ENCODE data around the gene WDR83. TPM values are rescaled to one million over a fixed set of nuclear protein-coding genes. Genes with fewer than 3 reads are reported as not detected.
"Not testable (repeated sequence)": the region's sequence is repeated elsewhere in the genome, so short reads cannot be mapped to it uniquely, and the experiment has no call there.

Gene WDR83
- total RNA-seq: 10 to 100 TPM; 17.1 to 17.8 TPM

- intact Hi-C loops (cut with micrococcal nuclease): loop anchor here (1.0 kb wide), 1 partner anchor 26 kb away; no protein-coding TSS in a partner anchor
- Mint-ChIP-seq H3K27ac (peak within 1 kb of the TSS; percentile 87), H3K27me3 (no peaks in the 10 kb centered on the region), H3K4me3 (peak within 1 kb of the TSS; percentile 87), H3K4me1 (ENCODE audit: low read depth) (peaks cover 47% of the 10 kb centered on the region), H3K9me3 (no peaks in the 10 kb centered on the region), H3K36me3 (peaks cover 24% of the 10 kb centered on the region)
- CTCF ChIA-PET: interaction anchor here (1.3 to 2.2 kb wide), 3 partner anchors 10 to 103 kb away, joined by 4 to 18 read pairs (median 10); no protein-coding TSS in a partner anchor
- POLR2A ChIA-PET: interaction anchor here (1.0 to 2.1 kb wide), 7 partner anchors 10 to 125 kb away, joined by 3 to 9 read pairs (median 5); partner anchors contain the start of genes DHPS, JUNB, ZNF490 and ZNF791
- DNase-seq: peak; percentile 87
Observed at GRCh38 chr19:12666265-12667048, at the start of gene WDR83, which contains the start of gene MAN2B1. TSS of gene WDR83 (plus strand) at chr19:12666807. CDS start at chr19:12669791, 2,984 bp downstream. TSS of gene MAN2B1 (minus strand) at chr19:12666742. CDS start at chr19:12666701, 41 bp downstream.

- CTCF ChIA-PET: no interaction called here
- POLR2A ChIA-PET: interaction anchor here (0.6 kb wide), 1 partner anchor 62 kb away, joined by 3 read pairs; no protein-coding TSS in a partner anchor
- Mint-ChIP-seq H3K27me3 (no peaks in the 10 kb centered on the region), H3K36me3 (peaks cover 17% of the 10 kb centered on the region), H3K27ac (no peak overlapping the region), H3K9me3 (no peaks in the 10 kb centered on the region), H3K4me1 (ENCODE audit: low read depth) (peaks cover 33% of the 10 kb centered on the region), H3K4me3 (no peak overlapping the region)
- intact Hi-C loops (cut with micrococcal nuclease): no loop called here
- no peak for DNase-seq
Observed at GRCh38 chr19:12617646-12618045, 49.0 kb upstream of the WDR83 start.

- H3K36me3 Mint-ChIP-seq; H3K4me1 Mint-ChIP-seq (ENCODE audit: low read depth); DNase-seq; intact Hi-C loops (cut with micrococcal nuclease); CTCF ChIA-PET; H3K27me3 Mint-ChIP-seq; H3K27ac Mint-ChIP-seq; H3K4me3 Mint-ChIP-seq; H3K9me3 Mint-ChIP-seq: not testable (repeated sequence)
- POLR2A ChIA-PET: interaction anchor here (0.6 kb wide), 1 partner anchor 462 kb away, joined by 3 read pairs; no protein-coding TSS in a partner anchor
Observed at GRCh38 chr19:12621253-12622024, 45.2 kb upstream of the WDR83 start.

- no peaks in the 10 kb centered on the region for H3K27me3 Mint-ChIP-seq
- POLR2A ChIA-PET: no interaction called here
- H3K27ac Mint-ChIP-seq: no peak overlapping the region
- no peak overlapping the region for H3K4me3 Mint-ChIP-seq
- peaks cover 24% of the 10 kb centered on the region for H3K36me3 Mint-ChIP-seq
- DNase-seq: no peak
- intact Hi-C loops (cut with micrococcal nuclease): no loop called here
- CTCF ChIA-PET: interaction anchor here (1.0 to 1.6 kb wide), 2 partner anchors 17 to 53 kb away, joined by 3 to 10 read pairs; no protein-coding TSS in a partner anchor
- peaks cover 5% of the 10 kb centered on the region for H3K4me1 Mint-ChIP-seq (ENCODE audit: low read depth)
- H3K9me3 Mint-ChIP-seq: peaks cover 17% of the 10 kb centered on the region
Observed at GRCh38 chr19:12623361-12624031, 43.1 kb upstream of the WDR83 start.

GRCh38 chr19:12626958-12627357 is 39.6 kb upstream of the WDR83 start:
- Mint-ChIP-seq H3K36me3 (peaks cover 40% of the 10 kb centered on the region), H3K9me3 (peaks cover 25% of the 10 kb centered on the region), H3K4me1 (ENCODE audit: low read depth) (peaks cover 10% of the 10 kb centered on the region), H3K27ac (no peak overlapping the region), H3K4me3 (no peak overlapping the region), H3K27me3 (no peaks in the 10 kb centered on the region)
- ChIA-PET POLR2A (interaction anchor here (0.6 kb wide), 1 partner anchor 638 kb away, joined by 5 read pairs; no protein-coding TSS in a partner anchor), CTCF (no interaction called here)
- intact Hi-C loops (cut with micrococcal nuclease): no loop called here
- no peak for DNase-seq

GRCh38 chr19:12628040-12629022 is 38.3 kb upstream of the WDR83 start:
- CTCF ChIA-PET: interaction anchor here (1.0 kb wide), 2 partner anchors 12 to 43 kb away, joined by 3 to 5 read pairs; no protein-coding TSS in a partner anchor
- POLR2A ChIA-PET: no interaction called here
- H3K36me3 Mint-ChIP-seq: peaks cover 43% of the 10 kb centered on the region
- no peak for DNase-seq
- H3K4me3 Mint-ChIP-seq: no peak overlapping the region
- peaks cover 10% of the 10 kb centered on the region for H3K4me1 Mint-ChIP-seq (ENCODE audit: low read depth)
- H3K27ac Mint-ChIP-seq: no peak overlapping the region
- intact Hi-C loops (cut with micrococcal nuclease): no loop called here
- no peaks in the 10 kb centered on the region for H3K27me3 Mint-ChIP-seq
- peaks cover 25% of the 10 kb centered on the region for H3K9me3 Mint-ChIP-seq

- ChIA-PET CTCF (no interaction called here), POLR2A (no interaction called here)
- Mint-ChIP-seq H3K27me3 (no peaks in the 10 kb centered on the region), H3K4me3 (no peak overlapping the region), H3K27ac (no peak overlapping the region), H3K9me3 (peaks cover 25% of the 10 kb centered on the region), H3K36me3 (peaks cover 42% of the 10 kb centered on the region), H3K4me1 (ENCODE audit: low read depth) (peaks cover 10% of the 10 kb centered on the region)
- intact Hi-C loops (cut with micrococcal nuclease): no loop called here
- DNase-seq: no peak
Observed at GRCh38 chr19:12629215-12629614, 37.4 kb upstream of the WDR83 start.

- CTCF ChIA-PET: no interaction called here
- Mint-ChIP-seq H3K4me1 (ENCODE audit: low read depth) (peaks cover 18% of the 10 kb centered on the region), H3K36me3 (peaks cover 5% of the 10 kb centered on the region), H3K27me3 (no peaks in the 10 kb centered on the region), H3K9me3 (no peaks in the 10 kb centered on the region), H3K4me3 (no peak overlapping the region), H3K27ac (no peak overlapping the region)
- POLR2A ChIA-PET: interaction anchor here (1.2 kb wide), 1 partner anchor 25 kb away, joined by 3 read pairs; no protein-coding TSS in a partner anchor
- intact Hi-C loops (cut with micrococcal nuclease): no loop called here
- no peak for DNase-seq
Observed at GRCh38 chr19:12636631-12637030, 30.0 kb upstream of the WDR83 start.

- Mint-ChIP-seq H3K4me1 (ENCODE audit: low read depth) (peaks cover 18% of the 10 kb centered on the region), H3K4me3 (no peak overlapping the region), H3K9me3 (no peaks in the 10 kb centered on the region), H3K36me3 (peaks cover 4% of the 10 kb centered on the region), H3K27ac (no peak overlapping the region), H3K27me3 (no peaks in the 10 kb centered on the region)
- CTCF ChIA-PET: interaction anchor here (1.6 to 2.2 kb wide), 3 partner anchors 35 to 209 kb away, joined by 4 to 18 read pairs (median 9); no protein-coding TSS in a partner anchor
- no peak for DNase-seq
- intact Hi-C loops (cut with micrococcal nuclease): no loop called here
- POLR2A ChIA-PET: no interaction called here
Observed at GRCh38 chr19:12638611-12639182, 27.9 kb upstream of the WDR83 start.

- H3K4me1 Mint-ChIP-seq (ENCODE audit: low read depth): peaks cover 16% of the 10 kb centered on the region
- no peaks in the 10 kb centered on the region for H3K27me3 Mint-ChIP-seq
- peaks cover 5% of the 10 kb centered on the region for H3K36me3 Mint-ChIP-seq
- intact Hi-C loops (cut with micrococcal nuclease): loop anchor here (1.0 kb wide), 2 partner anchors 26 to 76 kb away; partner anchors contain the start of genes MAN2B1 and WDR83
- DNase-seq: peak; percentile 94
- POLR2A ChIA-PET: interaction anchor here (0.7 to 1.3 kb wide), 5 partner anchors 9 to 72 kb away, joined by 3 to 4 read pairs (median 3); partner anchors contain the start of genes MAN2B1, WDR83, ZNF490 and ZNF791
- no peaks in the 10 kb centered on the region for H3K9me3 Mint-ChIP-seq
- peak overlapping the region; percentile 59 for H3K27ac Mint-ChIP-seq
- CTCF ChIA-PET: interaction anchor here (0.5 to 2.2 kb wide), 25 partner anchors 9 to 373 kb away, joined by 3 to 18 read pairs (median 4); partner anchors contain the start of genes MAN2B1, WDR83, ZNF490 and ZNF564
- H3K4me3 Mint-ChIP-seq: peak overlapping the region; percentile 58
Observed at GRCh38 chr19:12639901-12640613, 26.6 kb upstream of the WDR83 start.
